H1 (cell line): ENCODE data around the gene STRIT1. TPM values are rescaled to one million over a fixed set of nuclear protein-coding genes. Genes with fewer than 3 reads are reported as not detected.

Experiments
- CTCF ChIA-PET: fragments of 300-600 bp; sonication (Branson Sonifier 250); formaldehyde crosslinking; loops from one replicate; lab custom pipeline; 2021; ENCODE audit not compliant: partially characterized antibody; lab: Charles Lee
- POLR2A ChIA-PET: fragments of 300-600 bp; sonication (Branson Sonifier 250); formaldehyde crosslinking; loops from one replicate; lab custom pipeline; 2021; ENCODE audit warnings: inconsistent platforms; ENCODE audit not compliant: partially characterized antibody; lab: Charles Lee
- DNase-seq, 2 experiments: peaks; one replicate each; pipeline versions ENCODE4 v3.0.0 to v3.0.0-alpha.2; 2010 to 2022; ENCODE audit warnings: low spot score in 2 of 2, low read depth in 1 of 2, mixed read lengths in 1 of 2
- FAIRE-seq: peaks from 2 replicates; lab custom pipeline; 2011; peaks lifted over from hg19 to GRCh38; lab: Jason Lieb, UNC
- H2AFZ ChIP-seq: 2 replicates; pipeline ENCODE4 v1.8.1; 2012; ENCODE audit warnings: low read length, inconsistent platforms
- H2AK5ac ChIP-seq: 2 replicates; pipeline ENCODE4 v1.6.1; 2013; ENCODE audit warnings: low read depth, low read length
- H2BK120ac ChIP-seq: replicated peaks from 2 replicates; pipeline ENCODE3; 2013; ENCODE audit warnings: low read depth, low read length, inconsistent platforms
- H2BK12ac ChIP-seq: 2 replicates; pipeline ENCODE4 v1.6.1; 2013; ENCODE audit warnings: low read depth, low read length
- H2BK15ac ChIP-seq: 2 replicates; pipeline ENCODE4 v1.6.1; 2013; ENCODE audit warnings: low read length
- H2BK20ac ChIP-seq: 2 replicates; pipeline ENCODE4 v1.6.1; 2013; ENCODE audit warnings: low read length
- H2BK5ac ChIP-seq: 2 replicates; pipeline ENCODE4 v1.6.1; 2013; ENCODE audit warnings: low read depth, low read length
- H3K14ac ChIP-seq: 2 replicates; pipeline ENCODE4 v1.6.1; 2013; ENCODE audit warnings: inconsistent platforms; ENCODE audit not compliant: insufficient read length
- H3K18ac ChIP-seq: 2 replicates; pipeline ENCODE4 v1.6.1; 2013; ENCODE audit warnings: low read length; ENCODE audit errors: extremely low read depth
- H3K23ac ChIP-seq: 2 replicates; pipeline ENCODE4 v1.6.1; 2013; ENCODE audit warnings: inconsistent platforms; ENCODE audit not compliant: insufficient read length
- H3K23me2 ChIP-seq: 2 replicates; pipeline ENCODE4 v1.6.1; 2013; ENCODE audit warnings: low read depth, low read length
- H3K27ac ChIP-seq: 2 replicates; pipeline ENCODE4 v1.6.1; 2011; ENCODE audit warnings: low read depth, low read length, inconsistent platforms
- H3K27me3 ChIP-seq, 4 experiments: replicated peaks in 1 of 4; 1 replicate in 1 of 4; 2 replicates in 3 of 4; pipeline versions ENCODE4 v1.6.1 to v1.8.1; 2011 to 2013; ENCODE audit warnings: low read length in 3 of 4, mild to moderate bottlenecking in 3 of 4, inconsistent platforms in 2 of 4, mixed read lengths in 2 of 4, moderate library complexity in 1 of 4; ENCODE audit not compliant: control insufficient read depth in 3 of 4, insufficient read depth in 3 of 4; ENCODE audit errors: extremely low read depth in 1 of 4
- H3K36me3 ChIP-seq, 4 experiments: 2 replicates each; pipeline versions ENCODE4 v1.6.1 to v1.8.1; 2011 to 2013; ENCODE audit warnings: mild to moderate bottlenecking in 4 of 4, low read length in 3 of 4, moderate library complexity in 2 of 4, control low read depth in 1 of 4, inconsistent platforms in 1 of 4; ENCODE audit not compliant: insufficient read depth in 4 of 4, control insufficient read depth in 2 of 4
- H3K4ac ChIP-seq: replicated peaks from 2 replicates; pipeline ENCODE3; 2013; ENCODE audit warnings: low read length, low read depth, mixed read lengths, inconsistent platforms; ENCODE audit not compliant: insufficient read length
- H3K4me1 ChIP-seq, 4 experiments: replicated peaks in 1 of 4; 1 replicate in 1 of 4; 2 replicates in 3 of 4; pipeline versions ENCODE4 v1.6.1 to v1.8.1; 2011 to 2013; ENCODE audit warnings: low read length in 3 of 4, inconsistent platforms in 2 of 4, mixed read lengths in 1 of 4; ENCODE audit not compliant: insufficient read depth in 4 of 4, control insufficient read depth in 3 of 4
- H3K4me2 ChIP-seq, 2 experiments: 2 replicates each; pipeline versions ENCODE4 v1.6.1 to v1.8.1; 2011 to 2013; ENCODE audit warnings: low read depth in 2 of 2, low read length in 2 of 2, control low read depth in 1 of 2, inconsistent platforms in 1 of 2, mild to moderate bottlenecking in 1 of 2; ENCODE audit not compliant: insufficient read depth in 1 of 2
- H3K4me3 ChIP-seq, 4 experiments: fragments of 200-600, 300-600 bp in 1 of 4; sonication (generic), shearing (Covaris generic), sonication (Bioruptor Twin) in 1 of 4; 2 replicates each; pipeline versions ENCODE4 v1.5.1 to v1.8.1; 2011 to 2016; ENCODE audit warnings: low read length in 4 of 4, low read depth in 3 of 4, control low read depth in 2 of 4, inconsistent platforms in 2 of 4, mild to moderate bottlenecking in 2 of 4, mixed read lengths in 1 of 4, moderate library complexity in 1 of 4; ENCODE audit not compliant: insufficient read depth in 2 of 4; ENCODE audit errors: extremely low read depth in 1 of 4
- H3K56ac ChIP-seq: replicated peaks from 2 replicates; pipeline ENCODE3; 2013; ENCODE audit warnings: low read depth, mild to moderate bottlenecking, mixed read lengths, low read length, inconsistent platforms; ENCODE audit not compliant: insufficient read length
- H3K79me1 ChIP-seq: 2 replicates; pipeline ENCODE4 v1.6.1; 2013; ENCODE audit warnings: low read depth, low read length, control low read depth
- H3K79me2 ChIP-seq, 2 experiments: 2 replicates each; pipeline versions ENCODE4 v1.6.1 to v1.8.1; 2012 to 2013; ENCODE audit warnings: low read length in 2 of 2, mild to moderate bottlenecking in 2 of 2, inconsistent platforms in 1 of 2; ENCODE audit not compliant: insufficient read depth in 2 of 2, control insufficient read depth in 1 of 2
- H3K9ac ChIP-seq, 4 experiments: replicated peaks in 1 of 4; 1 replicate in 1 of 4; 2 replicates in 3 of 4; pipeline versions ENCODE4 v1.6.1 to v1.8.1; 2011 to 2013; ENCODE audit warnings: low read depth in 3 of 4, low read length in 3 of 4, control low read depth in 2 of 4, mild to moderate bottlenecking in 2 of 4, moderate library complexity in 2 of 4, inconsistent platforms in 1 of 4; ENCODE audit errors: extremely low read depth in 1 of 4
- H3K9me3 ChIP-seq, 2 experiments: 2 replicates each; pipeline versions ENCODE4 v1.6.1 to v1.8.1; 2012 to 2013; ENCODE audit warnings: mild to moderate bottlenecking in 2 of 2, moderate library complexity in 2 of 2, control low read depth in 1 of 2, inconsistent platforms in 1 of 2, low read depth in 1 of 2, low read length in 1 of 2, mixed read lengths in 1 of 2; ENCODE audit not compliant: insufficient read depth in 2 of 2
- H4K20me1 ChIP-seq, 2 experiments: replicated peaks in 1 of 2; 2 replicates each; pipeline versions ENCODE3 to v1.8.1; 2011 to 2013; ENCODE audit warnings: inconsistent platforms in 2 of 2, low read length in 2 of 2, mild to moderate bottlenecking in 1 of 2; ENCODE audit not compliant: insufficient read depth in 2 of 2, control insufficient read depth in 1 of 2
- H4K5ac ChIP-seq: 2 replicates; pipeline ENCODE4 v1.6.1; 2013; ENCODE audit warnings: low read length, low read depth, mixed read lengths, inconsistent platforms; ENCODE audit not compliant: insufficient read length
- H4K8ac ChIP-seq: 2 replicates; pipeline ENCODE4 v1.8.0; 2013; ENCODE audit warnings: mild to moderate bottlenecking, moderate library complexity, low read length, inconsistent platforms; ENCODE audit not compliant: insufficient read depth; ENCODE audit errors: extremely low read depth
- H4K91ac ChIP-seq: replicated peaks from 2 replicates; pipeline ENCODE3; 2013; ENCODE audit warnings: low read length, mixed read lengths, inconsistent platforms; ENCODE audit not compliant: insufficient read length
- ASH2L ChIP-seq: fragments of 200-600, 300-600 bp; sonication (generic); IDR thresholded peaks from one replicate; pipeline ENCODE4 v1.7.1; 2017; ENCODE audit warnings: low read length
- CBX8 ChIP-seq: fragments of 300-800, 300-1000 bp; sonication (generic); IDR thresholded peaks from 2 replicates; pipeline ENCODE4 v1.7.1; 2016; ENCODE audit warnings: low read depth, low read length, borderline replicate concordance
- JUND ChIP-seq: IDR thresholded peaks from 2 replicates; pipeline ENCODE4 v1.6.1; 2011; ENCODE audit warnings: mild to moderate bottlenecking, improper control_type of control experiment, low read length
- KDM1A ChIP-seq: fragments of 200-600, 300-600 bp; sonication (generic); IDR thresholded peaks from 2 replicates; pipeline ENCODE4 v1.7.1; 2016; ENCODE audit warnings: mild to moderate bottlenecking, low read length, borderline replicate concordance
- KDM4A ChIP-seq: IDR thresholded peaks from one replicate; pipeline ENCODE4 v1.7.1; 2012; ENCODE audit warnings: low read depth, mild to moderate bottlenecking, moderate library complexity, low read length, inconsistent platforms; ENCODE audit not compliant: severe bottlenecking
- PHF8 ChIP-seq: fragments of 200-600 bp; sonication (generic); conservative IDR thresholded peaks from 2 replicates; pipeline ENCODE4 v1.7.1; 2012; ENCODE audit warnings: low read depth, mild to moderate bottlenecking, inconsistent platforms, low read length, moderate library complexity
- POLR2A ChIP-seq, 2 experiments: IDR thresholded peaks; 1 replicate in 1 of 2; 2 replicates in 1 of 2; pipeline ENCODE4 v1.6.1; 2011; ENCODE audit warnings: low read depth in 2 of 2, low read length in 2 of 2, mild to moderate bottlenecking in 2 of 2; ENCODE audit errors: control extremely low read depth in 1 of 2
- RBBP5 ChIP-seq: IDR thresholded peaks from 2 replicates; pipeline ENCODE4 v1.7.1; 2012; ENCODE audit warnings: low read depth, mild to moderate bottlenecking, inconsistent platforms, low read length, moderate library complexity, borderline replicate concordance
- RFX5 ChIP-seq: IDR thresholded peaks from 2 replicates; pipeline ENCODE4 v1.6.1; 2011; ENCODE audit warnings: low read depth, low read length, improper control_type of control experiment, borderline replicate concordance
- RXRA ChIP-seq: IDR thresholded peaks from 2 replicates; pipeline ENCODE4 v1.6.1; 2011; ENCODE audit warnings: low read depth, mild to moderate bottlenecking, low read length, moderate library complexity; ENCODE audit not compliant: insufficient read depth
- SAP30 ChIP-seq: fragments of 300-600 bp; sonication (generic); IDR thresholded peaks from 2 replicates; pipeline ENCODE4 v1.7.1; 2012; ENCODE audit warnings: low read length, moderate library complexity, mild to moderate bottlenecking, inconsistent platforms; ENCODE audit not compliant: insufficient read depth, insufficient replicate concordance
- polyA plus RNA-seq, 7 experiments: library from polyadenylated mRNA; depleted of rRNA in 3 of 7; stranded (reverse) in 5 of 7; unstranded in 2 of 7; fragments of >200 nt in 5 of 7; fragments of 200-250 nt in 2 of 7; gene quantifications; 1 replicate in 5 of 7; 2 replicates in 1 of 7; 4 replicates in 1 of 7; pipeline versions ENCODE4 v1.2.1 to v1.2.3, GENCODE V29; 2011 to 2013; ENCODE audit warnings: missing spikeins in 2 of 7, mixed read lengths in 2 of 7
- total RNA-seq: library from RNA; stranded (reverse); fragmentation: NEBNext Ultra II Directional; extraction: Animal tissue kit (Norgen Biotek cat#: 25700); gene quantifications from 2 replicates; pipeline ENCODE4 v1.2.1, GENCODE V29; 2021

STRIT1 gene
- total and polyA plus RNA-seq, 2 of the 8 experiments (the other 6 are each of a cell fraction or from before 2014, with no cell fraction given) = 0.15 to 0.47 TPM

GRCh38 chr3:155316426-155316825 is 22.9 kb upstream of the STRIT1 start:
- no peak overlapping the region for H3K14ac ChIP-seq
- H3K9ac ChIP-seq = no peak overlapping the region
- H3K4me3 ChIP-seq = no peak overlapping the region
- H3K27ac ChIP-seq = no peak overlapping the region
- no peak for FAIRE-seq
- H2BK20ac ChIP-seq = no peak overlapping the region
- H3K18ac ChIP-seq = no peak overlapping the region
- no peak overlapping the region for H4K91ac ChIP-seq
- no peaks in the 10 kb centered on the region for H3K36me3 ChIP-seq
- no peak overlapping the region for H2BK120ac ChIP-seq
- DNase-seq = no peak
- no peak overlapping the region for H2BK12ac ChIP-seq
- TF ChIP-seq KDM1A (no peak), SAP30 (no peak), RBBP5 (no peak), POLR2A (IDR thresholded peaks at IDR 0.05; ENCODE audit: control extremely low read depth in 1 of 2, low read depth in 2 of 2, low read length in 2 of 2) (no peak), ASH2L (no peak), RXRA (no peak), JUND (no peak), CBX8 (no peak), RFX5 (no peak), PHF8 (no peak), KDM4A (no peak)
- TF ChIP-seq, all 59 proteins: peak for 0
- H3K27me3 ChIP-seq = no peaks in the 10 kb centered on the region
- H3K56ac ChIP-seq = no peak overlapping the region
- H2AFZ ChIP-seq = no peak overlapping the region
- H2AK5ac ChIP-seq = no peak overlapping the region
- no peak overlapping the region for H3K4ac ChIP-seq
- H3K4me1 ChIP-seq = no peaks in the 10 kb centered on the region
- H3K23me2 ChIP-seq = 0 out of 2 replicates have a peak, but pooled peaks cover 2% of the 10 kb centered on the region
- H2BK5ac ChIP-seq = no peak overlapping the region
- no peaks in the 10 kb centered on the region for H3K9me3 ChIP-seq
- H4K20me1 ChIP-seq = no peaks in the 10 kb centered on the region
- no peak overlapping the region for H4K5ac ChIP-seq
- POLR2A ChIA-PET = interaction anchor here (0.6 kb wide), 1 partner anchor 1002 kb away, joined by 3 read pairs; no protein-coding TSS in a partner anchor
- no peak overlapping the region for H4K8ac ChIP-seq
- H3K79me1 ChIP-seq = no peaks in the 10 kb centered on the region
- H2BK15ac ChIP-seq = no peak overlapping the region
- H3K23ac ChIP-seq = no peak overlapping the region
- H3K4me2 ChIP-seq = no peak overlapping the region
- H3K79me2 ChIP-seq = no peaks in the 10 kb centered on the region
- CTCF ChIA-PET = interaction anchor here (0.9 to 1.1 kb wide), 2 partner anchors 9 to 45 kb away, joined by 3 read pairs; no protein-coding TSS in a partner anchor
